NCI-H748 treated with DMSO at 0.1 percent for 48 hours (cell line): Measurements from ENCODE around the gene CCL16.
"Not testable (repeated sequence)": the region's sequence is repeated elsewhere in the genome, so short reads cannot be mapped to it uniquely, and the experiment has no call there.

Experiments used
- DNase-seq: peaks from one replicate; lab custom pipeline; 2025; lab: John Stamatoyannopoulos, UW

Gene CCL16, protein sequence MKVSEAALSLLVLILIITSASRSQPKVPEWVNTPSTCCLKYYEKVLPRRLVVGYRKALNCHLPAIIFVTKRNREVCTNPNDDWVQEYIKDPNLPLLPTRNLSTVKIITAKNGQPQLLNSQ

GRCh38 chr17:35981246-35981645, at the start of gene CCL16:
Gene CCL16, minus strand, starts transcription at chr17:35981497. Its CDS starts 77 bp downstream, at chr17:35981420.
- DNase-seq: no peak

DNA sequence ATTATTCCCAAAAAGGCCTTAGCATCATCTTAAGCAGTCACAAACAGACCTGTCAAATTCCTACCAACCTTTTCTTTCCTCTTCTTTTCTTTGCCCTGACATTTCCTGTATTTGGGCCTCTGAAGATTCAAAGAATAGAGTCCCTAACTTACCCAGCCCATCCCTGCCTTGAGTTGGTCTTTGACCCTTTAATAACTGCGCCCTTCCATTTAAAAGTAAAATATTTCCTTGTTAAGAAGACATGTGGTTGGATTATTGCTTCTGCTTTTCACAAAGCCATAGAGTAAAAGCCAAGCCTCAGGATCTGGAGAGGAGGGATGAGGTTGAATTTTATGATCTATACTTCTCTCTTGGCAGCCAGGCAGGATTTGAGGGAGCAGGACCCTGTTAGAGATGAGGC, 49.7 kb upstream of the CCL16 start:
- no peak for DNase-seq

DNA sequence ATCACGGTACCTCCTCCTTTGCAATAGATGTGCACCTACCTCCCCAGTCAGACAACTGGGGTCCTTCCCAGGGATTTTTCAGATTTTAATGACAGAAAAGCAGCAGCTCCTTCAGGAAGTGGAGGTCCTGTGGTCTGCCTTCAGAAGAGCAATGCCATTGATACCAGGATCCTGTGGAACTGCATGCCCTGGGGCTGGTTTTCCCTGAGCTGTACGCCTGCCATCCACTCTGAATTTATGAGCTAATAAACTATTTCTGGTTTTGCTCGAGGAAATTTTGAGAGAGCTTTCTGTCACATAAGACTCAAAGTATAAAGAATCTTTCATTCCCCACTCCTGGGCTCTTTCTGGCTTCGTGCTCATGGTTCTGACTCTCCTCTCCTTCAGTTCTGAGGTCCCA, 46.5 kb upstream of the CCL16 start:
- DNase-seq: no peak

DNA sequence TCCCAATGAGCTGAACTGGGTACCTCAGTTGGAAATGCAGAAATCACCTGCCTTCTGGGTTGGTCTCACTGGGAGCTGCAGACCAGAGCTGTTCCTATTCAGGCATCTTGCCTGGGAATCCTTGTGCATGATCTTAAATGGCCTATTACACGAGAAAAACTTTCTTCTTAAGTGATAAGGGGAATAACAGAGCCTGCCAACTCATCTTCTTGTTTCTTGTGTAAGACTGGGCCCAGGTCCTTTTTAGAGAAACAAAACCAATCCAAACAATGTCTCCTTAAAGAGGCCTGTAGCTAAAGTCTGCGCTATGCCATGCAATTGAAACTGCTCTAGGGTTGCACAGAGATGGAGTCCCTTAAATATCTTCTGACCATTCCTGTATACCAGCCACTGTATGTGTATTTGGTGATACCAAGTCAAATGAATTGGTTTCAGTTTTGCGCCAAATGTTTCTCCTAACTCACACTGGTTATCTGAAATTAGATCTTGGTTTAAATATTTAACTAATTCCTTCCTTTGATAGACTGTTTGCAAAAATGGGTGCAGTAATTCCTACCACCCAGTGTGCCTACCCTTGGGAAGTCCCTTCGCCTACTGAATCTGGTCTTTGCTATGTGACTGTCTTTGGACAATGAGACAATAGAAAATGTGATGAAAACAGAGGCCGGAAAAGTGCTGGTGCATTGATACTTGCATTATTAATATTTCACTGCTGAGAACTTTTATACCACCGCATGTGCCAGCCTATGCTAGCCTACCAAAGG, 43.0 kb upstream of the CCL16 start:
- DNase-seq: no peak

DNA sequence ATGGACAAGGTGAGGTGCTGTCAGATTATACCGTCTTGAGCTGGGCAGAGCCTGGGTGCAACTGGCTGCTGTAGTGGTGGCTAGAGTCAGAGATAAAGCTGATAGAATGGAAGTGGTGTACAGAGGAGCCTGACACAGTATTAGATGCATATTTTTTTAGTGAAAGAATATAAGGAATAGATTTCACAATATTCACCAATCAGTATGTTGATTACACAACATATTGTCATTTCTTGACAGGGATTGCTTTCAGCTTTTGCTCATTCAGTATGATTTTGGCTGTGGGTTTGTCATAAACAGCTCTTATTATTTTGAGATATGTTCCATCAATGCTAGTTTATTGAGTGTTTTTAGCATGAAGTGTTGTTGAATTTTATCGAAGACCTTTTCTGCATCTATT, 38.1 kb upstream of the CCL16 start:
- no peak for DNase-seq

DNA sequence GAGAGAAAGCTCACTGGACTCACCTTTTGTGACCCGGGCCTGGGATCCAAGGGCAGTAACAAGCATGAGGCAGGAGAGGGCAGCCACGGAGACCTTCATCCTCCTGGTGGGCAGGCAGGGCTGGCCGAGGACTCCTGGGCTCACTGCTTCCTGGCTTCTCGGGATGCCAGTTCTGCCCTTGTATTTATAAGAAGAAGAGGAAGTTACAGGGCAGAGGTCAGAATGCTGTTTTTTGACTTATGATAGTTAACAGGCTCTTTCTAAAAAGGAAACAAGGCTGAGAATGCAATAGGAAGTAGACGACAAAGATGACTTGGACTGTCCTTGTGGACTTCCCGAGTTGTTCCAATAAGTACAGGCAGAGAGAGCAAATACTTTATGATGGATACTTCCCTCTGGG, 36.5 kb upstream of the CCL16 start, which contains the start of gene CCL23:
CCL23 (minus strand) TSS at position 174 of the 400 bp plus-strand sequence; CDS start at position 99, 75 bp downstream.
- DNase-seq: no peak

DNA sequence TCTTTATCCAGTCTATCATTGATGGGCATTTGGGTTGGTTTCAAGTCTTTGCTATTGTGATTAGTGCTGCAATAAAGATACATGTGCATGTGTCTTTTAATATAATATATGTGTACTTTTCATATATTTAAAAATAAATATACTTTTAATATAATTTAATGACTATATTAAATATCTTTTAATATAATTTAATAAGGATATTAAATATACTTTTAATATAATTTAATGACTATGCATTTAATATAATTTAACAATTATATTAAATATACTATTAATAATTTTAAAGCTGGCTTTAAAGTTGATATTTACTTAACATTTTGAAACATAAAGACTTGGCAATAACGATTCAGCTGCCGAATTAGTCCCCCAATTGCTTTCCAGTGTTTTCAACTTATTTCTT, 35.3 kb upstream of the CCL16 start:
- no peak for DNase-seq

GRCh38 chr17:36015895-36016294, 34.6 kb upstream of the CCL16 start:
- DNase-seq: not testable (repeated sequence)

GRCh38 chr17:36014946-36015345, 33.6 kb upstream of the CCL16 start:
- no peak for DNase-seq

GRCh38 chr17:36011201-36011600, 29.9 kb upstream of the CCL16 start:
- DNase-seq: no peak

GRCh38 chr17:36008998-36009665, 27.8 kb upstream of the CCL16 start:
- no peak for DNase-seq

DNA sequence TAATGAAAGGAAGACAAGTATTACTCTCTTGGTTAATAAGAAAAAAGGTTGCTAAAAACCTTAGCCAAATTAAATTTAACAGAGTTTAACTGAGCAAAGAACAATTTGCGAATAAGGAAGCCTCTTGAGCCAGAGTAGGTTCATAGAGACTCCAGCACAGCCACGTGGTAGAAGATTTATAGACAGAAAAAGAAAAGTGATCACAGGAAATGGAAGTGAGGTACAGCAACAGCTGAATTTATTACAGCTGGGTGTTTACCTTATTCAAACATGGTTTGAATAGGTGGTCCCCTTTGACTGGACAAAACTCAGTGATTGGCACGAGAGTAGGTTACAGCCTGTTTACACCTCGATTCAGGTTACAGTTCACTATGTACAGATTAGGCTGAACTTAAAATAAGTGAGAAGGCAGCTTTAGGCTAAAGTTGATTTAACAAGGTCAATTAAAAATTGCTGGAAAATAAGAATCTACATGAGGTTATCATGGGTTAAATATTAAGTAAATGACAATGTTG, 23.4 kb upstream of the CCL16 start:
- peak; percentile 2 for DNase-seq

DNA sequence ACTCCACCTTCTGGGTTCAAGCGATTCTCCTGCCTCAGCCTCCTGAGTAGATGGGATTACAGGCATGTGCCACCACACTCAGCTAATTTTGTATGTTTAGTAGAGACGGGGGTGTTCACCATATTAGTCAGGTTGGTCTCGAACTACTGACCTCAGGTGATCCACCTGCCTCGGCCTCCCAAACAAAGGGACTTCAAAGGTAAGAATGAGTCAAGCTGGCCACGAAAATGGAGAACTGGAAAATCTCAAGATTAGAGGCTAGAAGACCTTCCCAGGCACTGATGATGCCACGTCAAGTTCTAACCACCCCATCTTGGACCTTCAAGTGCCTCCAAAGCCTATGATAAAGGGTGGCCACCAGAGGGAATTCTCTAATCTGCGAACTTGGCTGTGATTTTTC, 21.3 kb upstream of the CCL16 start:
- DNase-seq: no peak

DNA sequence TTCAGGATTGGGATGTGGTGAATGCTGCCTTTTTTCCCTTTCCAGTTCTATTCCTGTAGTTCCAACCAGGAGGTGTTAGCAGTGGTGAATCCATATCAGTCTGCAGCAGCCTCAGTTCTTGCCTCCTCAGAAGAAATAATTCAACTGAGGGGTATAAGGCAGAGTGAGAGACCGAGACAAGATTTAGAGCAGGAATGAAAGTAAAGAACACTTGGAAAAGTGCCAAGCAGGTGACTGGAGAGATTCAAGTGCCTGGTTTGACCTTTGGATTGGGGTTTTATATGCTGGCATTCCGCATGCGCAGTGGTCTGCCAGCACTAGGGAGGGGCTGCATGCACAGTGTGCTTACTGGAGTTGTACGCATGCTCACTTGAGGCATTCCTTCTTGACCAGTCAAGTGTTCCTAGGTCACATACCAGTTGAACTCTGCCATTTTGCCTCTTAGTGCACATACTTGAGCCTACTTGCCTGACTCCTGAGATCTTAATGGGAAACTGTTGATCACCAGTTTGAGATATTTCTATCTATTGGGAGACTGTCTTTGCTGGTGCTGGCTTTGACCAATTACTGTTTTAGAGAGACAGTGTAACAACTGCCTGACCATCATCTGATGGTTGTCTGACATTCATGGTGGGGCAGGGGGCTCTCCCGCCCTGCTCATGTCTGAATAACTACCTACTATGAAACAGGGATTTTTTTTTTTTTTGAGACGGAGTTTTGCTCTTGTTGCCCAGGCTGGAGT, 20.7 kb upstream of the CCL16 start:
- no peak for DNase-seq

- no peak for DNase-seq
Measured at GRCh38 chr17:36001110-36001771, 19.9 kb upstream of the CCL16 start, which contains the start of gene CCL15. Gene CCL15, minus strand, starts transcription at chr17:36001553. Its CDS starts 61 bp downstream, at chr17:36001492.

DNA sequence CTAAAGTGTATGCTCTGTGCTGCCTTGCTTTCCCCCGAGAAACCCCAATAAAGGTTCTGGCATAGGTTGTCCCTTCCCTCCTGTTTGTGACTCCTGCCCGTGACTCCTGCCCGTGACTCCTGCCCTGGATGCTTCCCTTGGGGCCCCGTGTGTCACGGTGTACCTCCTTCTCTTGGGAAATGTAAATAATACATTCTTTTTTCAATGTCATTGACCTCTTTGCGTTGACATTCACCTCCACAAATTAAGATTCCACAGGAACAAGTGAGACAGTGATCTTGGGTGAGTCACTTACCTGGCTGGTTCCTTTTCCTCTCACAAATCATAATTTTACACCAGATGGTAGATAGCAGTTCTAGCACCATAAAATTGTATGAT, 19.4 kb upstream of the CCL16 start:
- DNase-seq: no peak

- DNase-seq: no peak
Measured at GRCh38 chr17:35998756-35999155, 17.5 kb upstream of the CCL16 start.

GRCh38 chr17:35998018-35998545, 16.8 kb upstream of the CCL16 start:
- DNase-seq: no peak

DNA sequence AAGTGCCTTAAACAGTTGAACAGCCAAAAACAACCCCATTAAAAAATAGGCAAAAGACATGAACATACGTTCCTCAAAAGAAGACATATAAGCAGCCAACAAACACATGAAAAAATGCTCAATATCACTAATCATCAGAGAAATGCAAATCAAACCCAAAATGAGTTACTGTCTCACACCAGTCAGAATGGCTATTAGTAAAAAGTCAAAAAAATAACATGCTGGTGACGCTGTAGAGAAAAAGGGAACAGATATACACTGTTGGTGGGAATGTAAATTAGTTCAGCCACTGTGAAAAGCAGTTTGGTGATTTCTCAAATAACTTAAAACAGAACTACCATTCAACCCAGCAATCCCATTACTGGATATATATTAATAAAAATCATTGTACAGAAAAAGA, 14.0 kb upstream of the CCL16 start:
- DNase-seq: not testable (repeated sequence)

GRCh38 chr17:35991075-35991474, 9.8 kb upstream of the CCL16 start:
- DNase-seq: no peak

- no peak for DNase-seq
Measured at GRCh38 chr17:35988164-35988563, 6.9 kb upstream of the CCL16 start.
